ENCODE measurements around the gene DHRSX.

The DHRSX gene

DNA sequence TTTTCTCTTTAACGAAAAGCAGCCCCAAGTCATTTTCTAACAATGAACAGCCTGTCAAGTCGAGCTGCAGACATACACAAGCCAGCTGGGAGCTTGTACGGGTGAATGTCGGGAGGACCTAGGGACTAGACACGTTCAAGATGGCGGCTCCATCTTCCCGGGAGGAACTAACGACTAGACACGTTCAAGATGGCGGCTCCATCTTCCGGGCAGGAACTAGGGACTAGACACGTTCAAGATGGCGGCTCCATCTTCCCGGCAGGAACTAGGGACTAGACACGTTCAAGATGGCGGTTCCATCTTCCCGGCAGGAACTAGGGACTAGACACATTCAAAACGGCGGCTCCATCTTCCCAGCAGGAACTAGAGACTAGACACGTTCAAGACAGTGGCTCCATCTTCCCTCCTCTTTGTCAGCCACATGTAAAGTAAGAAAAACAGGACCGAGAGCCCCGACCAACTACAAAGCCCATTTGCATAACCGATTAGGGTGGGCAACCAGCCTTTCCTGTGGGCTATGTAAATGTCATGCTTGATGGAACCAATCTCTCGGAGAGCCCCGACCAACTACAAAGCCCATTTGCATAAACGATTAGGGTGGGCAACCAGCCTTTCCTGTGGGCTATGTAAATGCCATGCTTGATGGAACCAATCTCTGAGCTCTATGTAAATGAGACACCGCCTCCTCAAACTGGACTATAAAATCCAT lies 175.5 kb downstream of the DHRSX start:
- Histone ChIP-seq H3K36me3 (ENCODE audit: control insufficient read depth, insufficient read depth, low read length) (no peaks in the 10 kb centered on the region), H3K4me1 (ENCODE audit: control insufficient read depth, insufficient read depth, low read length) (no peaks in the 10 kb centered on the region), H3K9ac (ENCODE audit: low read length) (peak overlapping the region; percentile 79), H3K9me3 (ENCODE audit: control insufficient read depth, insufficient read depth, low read depth, low read length) (no peaks in the 10 kb centered on the region), H3K4me3 (ENCODE audit: low read depth, low read length) (peak overlapping the region; percentile 64), H3K27ac (ENCODE audit: low read depth, low read length) (peak overlapping the region; percentile 60; the same call in 1 of the 2 replicates), H3K27me3 (ENCODE audit: control insufficient read depth, insufficient read depth, low read length) (no peaks in the 10 kb centered on the region)

DNA sequence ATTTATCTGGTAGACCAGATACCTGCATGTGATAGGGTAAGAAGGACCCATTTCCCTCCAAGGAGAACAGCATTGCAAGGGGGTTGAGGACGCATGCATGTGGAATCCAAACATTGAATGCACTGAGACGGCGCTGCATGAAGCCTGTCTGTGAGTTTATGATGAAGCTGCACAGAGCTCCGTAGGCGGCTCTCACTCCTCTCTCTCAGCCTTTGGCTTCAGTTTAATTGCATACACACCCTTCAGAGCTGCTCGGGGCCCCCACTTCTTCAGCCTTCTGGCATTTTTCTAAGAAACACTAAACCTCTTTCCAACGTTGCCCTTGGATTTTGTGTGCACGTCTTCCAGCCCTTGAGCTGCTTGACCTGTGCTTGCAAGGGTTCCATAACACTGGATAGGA lies 176.6 kb downstream of the DHRSX start:
- H3K27me3 ChIP-seq (ENCODE audit: control insufficient read depth, insufficient read depth, low read length), result no peaks in the 10 kb centered on the region
- H3K27ac ChIP-seq (ENCODE audit: low read depth, low read length), result no peak overlapping the region
- H3K9ac ChIP-seq (ENCODE audit: low read length), result no peak overlapping the region
- H3K4me3 ChIP-seq (ENCODE audit: low read depth, low read length), result no peak overlapping the region
- no peaks in the 10 kb centered on the region for H3K4me1 ChIP-seq (ENCODE audit: control insufficient read depth, insufficient read depth, low read length)
- H3K9me3 ChIP-seq (ENCODE audit: control insufficient read depth, insufficient read depth, low read depth, low read length), result no peaks in the 10 kb centered on the region
- no peaks in the 10 kb centered on the region for H3K36me3 ChIP-seq (ENCODE audit: control insufficient read depth, insufficient read depth, low read length)

DNA sequence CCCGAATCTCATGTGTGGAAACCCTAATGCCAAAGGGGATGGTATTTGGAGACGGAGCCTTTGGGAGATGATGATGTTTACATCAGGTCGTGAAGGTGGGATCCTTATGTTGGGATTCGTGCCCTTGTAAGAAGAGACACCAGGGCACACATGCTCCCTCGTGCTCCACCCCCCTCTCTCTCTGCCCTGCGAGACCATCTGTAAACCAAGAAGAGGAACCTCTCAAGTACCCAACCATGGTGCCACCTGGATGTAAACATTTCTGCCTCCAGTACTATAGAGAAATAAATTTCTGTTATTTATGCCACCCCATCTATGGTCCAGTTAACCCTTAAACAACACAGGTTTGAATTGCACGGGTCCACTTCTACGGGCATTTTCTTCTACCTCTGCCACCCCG lies 179.4 kb downstream of the DHRSX start:
- H3K4me3 ChIP-seq (ENCODE audit: low read depth, low read length), result no peak overlapping the region
- no peaks in the 10 kb centered on the region for H3K36me3 ChIP-seq (ENCODE audit: control insufficient read depth, insufficient read depth, low read length)
- H3K9me3 ChIP-seq (ENCODE audit: control insufficient read depth, insufficient read depth, low read depth, low read length), result no peaks in the 10 kb centered on the region
- no peak overlapping the region for H3K9ac ChIP-seq (ENCODE audit: low read length)
- H3K4me1 ChIP-seq (ENCODE audit: control insufficient read depth, insufficient read depth, low read length), result no peaks in the 10 kb centered on the region
- no peak overlapping the region for H3K27ac ChIP-seq (ENCODE audit: low read depth, low read length)
- H3K27me3 ChIP-seq (ENCODE audit: control insufficient read depth, insufficient read depth, low read length), result no peaks in the 10 kb centered on the region

DNA sequence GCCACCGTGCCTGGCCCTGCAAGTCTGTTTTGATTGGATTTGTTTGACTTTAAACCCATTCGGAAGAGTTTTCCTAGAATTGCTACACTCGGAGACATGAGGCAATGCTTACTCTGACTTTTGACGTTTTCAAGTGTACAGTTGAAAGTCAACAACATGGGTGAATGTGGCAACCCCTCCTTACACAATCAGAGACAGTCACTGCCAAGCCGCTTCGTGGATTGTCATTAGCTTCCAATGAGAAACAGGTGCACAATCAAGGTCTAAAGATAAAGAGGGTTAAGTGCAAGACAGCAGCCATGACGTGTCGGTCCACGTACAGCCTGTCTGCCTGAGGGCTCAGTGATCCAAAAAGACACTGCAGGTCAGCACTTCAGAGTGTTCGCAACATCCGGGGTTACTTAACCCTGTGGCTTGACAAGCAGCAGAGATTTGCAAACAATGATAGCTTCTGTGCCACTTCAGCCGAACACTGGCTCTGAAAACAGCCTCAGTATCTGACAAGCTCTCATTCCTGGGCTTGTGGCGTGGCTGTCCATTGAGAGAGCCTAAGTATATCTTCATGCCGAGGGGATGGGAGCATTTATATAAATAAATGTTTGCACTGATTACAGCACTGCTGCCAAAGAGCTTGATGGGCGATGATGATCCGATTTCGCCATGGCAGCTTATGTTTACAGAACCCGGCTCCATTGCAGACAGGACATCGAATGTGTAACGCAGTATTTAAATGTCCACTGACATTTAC lies 180.0 kb downstream of the DHRSX start:
- H3K4me3 ChIP-seq (ENCODE audit: low read depth, low read length), result no peak overlapping the region
- peaks cover under 1% of the 10 kb centered on the region; the same call in 1 of the 2 replicates for H3K9me3 ChIP-seq (ENCODE audit: control insufficient read depth, insufficient read depth, low read depth, low read length)
- no peaks in the 10 kb centered on the region for H3K4me1 ChIP-seq (ENCODE audit: control insufficient read depth, insufficient read depth, low read length)
- no peaks in the 10 kb centered on the region for H3K36me3 ChIP-seq (ENCODE audit: control insufficient read depth, insufficient read depth, low read length)
- H3K27me3 ChIP-seq (ENCODE audit: control insufficient read depth, insufficient read depth, low read length), result no peaks in the 10 kb centered on the region
- no peak overlapping the region for H3K27ac ChIP-seq (ENCODE audit: low read depth, low read length)
- no peak overlapping the region for H3K9ac ChIP-seq (ENCODE audit: low read length)

DNA sequence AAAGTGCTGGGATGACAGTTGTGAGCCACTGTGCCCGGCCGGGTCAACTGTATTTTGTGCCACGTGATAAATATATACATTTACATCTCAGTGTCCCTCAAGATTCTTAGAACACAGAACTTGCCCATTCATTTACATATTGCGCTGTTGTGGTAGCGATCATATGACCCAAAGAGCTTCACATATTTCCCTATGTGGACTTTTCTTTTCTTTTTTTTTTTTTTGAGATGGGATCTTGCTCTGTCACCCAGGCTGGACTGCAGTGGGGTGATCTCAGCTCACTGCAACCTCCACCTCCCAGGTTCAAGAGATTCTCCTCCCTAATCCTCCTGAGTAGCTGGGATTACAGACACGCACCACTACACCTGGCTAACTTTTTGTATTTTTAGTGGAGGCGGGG lies 180.7 kb downstream of the DHRSX start:
- H3K9ac ChIP-seq (ENCODE audit: low read length), result no peak overlapping the region
- peaks cover 7% of the 10 kb centered on the region for H3K9me3 ChIP-seq (ENCODE audit: control insufficient read depth, insufficient read depth, low read depth, low read length)
- no peak overlapping the region for H3K27ac ChIP-seq (ENCODE audit: low read depth, low read length)
- no peaks in the 10 kb centered on the region for H3K36me3 ChIP-seq (ENCODE audit: control insufficient read depth, insufficient read depth, low read length)
- H3K4me3 ChIP-seq (ENCODE audit: low read depth, low read length), result no peak overlapping the region
- no peaks in the 10 kb centered on the region for H3K4me1 ChIP-seq (ENCODE audit: control insufficient read depth, insufficient read depth, low read length)
- no peaks in the 10 kb centered on the region for H3K27me3 ChIP-seq (ENCODE audit: control insufficient read depth, insufficient read depth, low read length)

DNA sequence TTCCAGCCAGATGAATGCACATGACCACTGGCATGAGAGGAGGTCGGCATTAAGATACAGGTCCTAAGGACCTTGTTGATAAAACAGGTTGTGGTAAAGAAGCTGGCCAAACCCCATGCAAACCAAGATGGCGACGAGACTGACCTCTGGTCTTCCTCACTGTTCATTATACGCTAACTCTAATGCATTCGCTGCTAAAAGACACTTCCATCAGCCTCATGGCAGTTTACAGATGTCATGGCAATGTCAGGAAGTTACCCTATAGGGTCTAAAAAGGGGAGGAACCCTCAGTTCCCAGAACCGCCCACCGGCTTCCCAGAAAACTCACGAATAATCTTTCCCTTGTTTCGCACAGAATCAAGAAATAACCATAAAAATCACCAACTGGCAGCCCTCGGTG lies 182.4 kb downstream of the DHRSX start:
- H3K27me3 ChIP-seq (ENCODE audit: control insufficient read depth, insufficient read depth, low read length), result no peaks in the 10 kb centered on the region
- no peak overlapping the region for H3K4me3 ChIP-seq (ENCODE audit: low read depth, low read length)
- H3K9ac ChIP-seq (ENCODE audit: low read length), result no peak overlapping the region
- H3K27ac ChIP-seq (ENCODE audit: low read depth, low read length), result no peak overlapping the region
- peaks cover 8% of the 10 kb centered on the region for H3K9me3 ChIP-seq (ENCODE audit: control insufficient read depth, insufficient read depth, low read depth, low read length)
- no peaks in the 10 kb centered on the region for H3K4me1 ChIP-seq (ENCODE audit: control insufficient read depth, insufficient read depth, low read length)
- no peaks in the 10 kb centered on the region for H3K36me3 ChIP-seq (ENCODE audit: control insufficient read depth, insufficient read depth, low read length)

DNA sequence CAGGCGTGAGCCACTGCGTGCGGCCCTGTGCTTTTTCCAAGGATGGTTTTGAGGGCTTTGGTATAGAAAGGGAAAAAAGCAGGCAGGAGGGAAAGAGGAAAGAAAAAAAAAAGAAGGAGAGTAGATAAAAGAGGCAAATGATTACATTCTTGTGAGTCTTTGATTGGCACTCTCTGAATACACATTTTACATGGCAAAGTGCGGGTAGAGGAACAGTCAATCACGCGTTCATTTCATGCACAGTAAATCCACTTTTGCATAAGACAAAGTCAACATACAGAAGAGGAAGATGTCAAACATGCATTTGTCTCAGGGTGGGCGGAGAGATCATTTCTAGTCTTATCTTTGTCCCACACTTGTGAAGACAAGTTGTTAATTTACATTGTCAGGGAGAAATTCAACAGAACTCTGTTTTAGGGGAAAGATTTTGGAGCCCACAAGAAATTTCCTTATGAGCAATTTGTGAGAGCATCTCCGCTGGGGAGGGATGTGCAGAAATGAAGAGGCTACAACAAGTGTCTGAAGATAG lies 183.2 kb downstream of the DHRSX start:
- no peak overlapping the region for H3K27ac ChIP-seq (ENCODE audit: low read depth, low read length)
- no peak overlapping the region for H3K9ac ChIP-seq (ENCODE audit: low read length)
- H3K36me3 ChIP-seq (ENCODE audit: control insufficient read depth, insufficient read depth, low read length), result no peaks in the 10 kb centered on the region
- no peaks in the 10 kb centered on the region for H3K4me1 ChIP-seq (ENCODE audit: control insufficient read depth, insufficient read depth, low read length)
- no peaks in the 10 kb centered on the region for H3K27me3 ChIP-seq (ENCODE audit: control insufficient read depth, insufficient read depth, low read length)
- no peak overlapping the region for H3K4me3 ChIP-seq (ENCODE audit: low read depth, low read length)
- peaks cover 8% of the 10 kb centered on the region for H3K9me3 ChIP-seq (ENCODE audit: control insufficient read depth, insufficient read depth, low read depth, low read length)

DNA sequence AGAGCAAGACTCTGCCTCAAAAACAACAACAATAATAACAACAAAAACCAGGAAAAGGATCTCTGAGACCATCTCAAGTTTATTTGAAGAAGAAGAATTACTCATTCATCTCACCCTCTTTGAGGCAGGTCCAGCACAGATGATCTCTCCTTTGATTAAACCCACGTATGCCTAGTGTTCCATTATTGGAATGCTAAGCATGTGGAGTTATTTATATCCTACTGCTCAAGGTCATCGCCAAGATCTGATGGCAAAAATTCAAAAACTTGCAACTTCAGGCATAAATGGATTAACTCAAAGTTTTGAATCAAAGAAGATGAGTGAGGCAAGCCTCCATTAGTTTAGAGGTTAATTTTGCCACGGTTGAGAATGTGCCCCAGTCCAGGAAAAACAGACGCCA lies 184.2 kb downstream of the DHRSX start:
- Histone ChIP-seq H3K36me3 (ENCODE audit: control insufficient read depth, insufficient read depth, low read length) (no peaks in the 10 kb centered on the region), H3K9me3 (ENCODE audit: control insufficient read depth, insufficient read depth, low read depth, low read length) (peaks cover 10% of the 10 kb centered on the region), H3K4me3 (ENCODE audit: low read depth, low read length) (no peak overlapping the region), H3K9ac (ENCODE audit: low read length) (no peak overlapping the region), H3K27me3 (ENCODE audit: control insufficient read depth, insufficient read depth, low read length) (no peaks in the 10 kb centered on the region), H3K27ac (ENCODE audit: low read depth, low read length) (no peak overlapping the region), H3K4me1 (ENCODE audit: control insufficient read depth, insufficient read depth, low read length) (no peaks in the 10 kb centered on the region)

DNA sequence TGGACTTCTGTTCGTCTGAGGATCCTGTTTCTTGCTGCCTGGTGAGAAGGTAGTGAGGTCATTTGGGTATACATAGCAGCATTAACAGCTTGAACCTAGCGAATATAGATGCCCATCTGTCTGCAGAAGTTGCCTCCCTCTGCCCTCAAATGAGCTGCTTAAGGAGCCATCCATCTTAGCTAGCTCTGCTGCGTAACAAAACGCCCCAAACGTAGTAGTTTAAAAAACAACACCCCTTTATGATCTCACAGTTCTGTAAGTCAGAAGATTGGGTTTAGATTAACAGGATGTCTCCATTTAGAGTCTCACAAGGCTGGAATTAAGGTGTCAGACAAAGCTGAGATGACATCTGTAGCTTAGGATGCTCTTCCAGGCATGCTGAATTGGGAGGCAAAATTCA lies 185.3 kb downstream of the DHRSX start:
- Histone ChIP-seq H3K9me3 (ENCODE audit: control insufficient read depth, insufficient read depth, low read depth, low read length) (peaks cover 10% of the 10 kb centered on the region), H3K4me1 (ENCODE audit: control insufficient read depth, insufficient read depth, low read length) (no peaks in the 10 kb centered on the region; the same call in 1 of the 2 replicates), H3K27me3 (ENCODE audit: control insufficient read depth, insufficient read depth, low read length) (no peaks in the 10 kb centered on the region), H3K4me3 (ENCODE audit: low read depth, low read length) (no peak overlapping the region), H3K27ac (ENCODE audit: low read depth, low read length) (no peak overlapping the region), H3K36me3 (ENCODE audit: control insufficient read depth, insufficient read depth, low read length) (no peaks in the 10 kb centered on the region), H3K9ac (ENCODE audit: low read length) (no peak overlapping the region)

DNA sequence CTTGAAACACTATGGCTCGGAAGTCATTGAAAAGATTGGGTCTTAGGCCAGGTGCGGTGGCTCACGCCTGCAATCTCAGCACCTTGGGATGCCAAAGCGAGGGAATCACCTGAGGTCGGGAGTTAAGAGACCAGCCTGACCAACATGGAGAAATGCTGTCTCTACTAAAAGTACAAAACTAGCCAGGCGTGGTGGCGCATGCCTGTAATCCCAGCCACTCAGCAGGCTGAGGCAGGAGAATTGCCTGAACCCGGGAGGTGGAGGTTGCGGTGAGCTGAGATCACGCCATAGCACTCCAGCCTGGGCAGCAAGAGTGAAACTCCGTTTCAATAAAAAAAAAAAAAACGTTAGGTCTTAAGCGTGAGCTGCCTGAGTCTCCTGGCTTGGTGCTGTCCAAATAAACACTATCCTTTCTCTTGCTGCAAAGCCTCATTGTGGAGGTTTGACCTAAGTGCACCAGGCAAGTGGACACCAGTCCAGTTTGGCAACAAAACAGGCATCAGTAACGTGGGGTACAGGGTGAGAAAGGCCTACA lies 185.9 kb downstream of the DHRSX start:
- H3K27ac ChIP-seq (ENCODE audit: low read depth, low read length), result no peak overlapping the region
- no peak overlapping the region for H3K4me3 ChIP-seq (ENCODE audit: low read depth, low read length)
- no peaks in the 10 kb centered on the region for H3K27me3 ChIP-seq (ENCODE audit: control insufficient read depth, insufficient read depth, low read length)
- no peak overlapping the region for H3K9ac ChIP-seq (ENCODE audit: low read length)
- no peaks in the 10 kb centered on the region for H3K36me3 ChIP-seq (ENCODE audit: control insufficient read depth, insufficient read depth, low read length)
- peaks cover 10% of the 10 kb centered on the region for H3K9me3 ChIP-seq (ENCODE audit: control insufficient read depth, insufficient read depth, low read depth, low read length)
- no peaks in the 10 kb centered on the region; the same call in 1 of the 2 replicates for H3K4me1 ChIP-seq (ENCODE audit: control insufficient read depth, insufficient read depth, low read length)

Measured in HUES6 (cell line).